ENCODE results near the gene SLC9B1.
A peak's percentile ranks its signal among the peaks of the same experiment; 100 is the strongest.
"Not testable (repeated sequence)": the region's sequence is repeated elsewhere in the genome, so short reads cannot be mapped to it uniquely, and the experiment has no call there.

SLC9B1 gene

DNA sequence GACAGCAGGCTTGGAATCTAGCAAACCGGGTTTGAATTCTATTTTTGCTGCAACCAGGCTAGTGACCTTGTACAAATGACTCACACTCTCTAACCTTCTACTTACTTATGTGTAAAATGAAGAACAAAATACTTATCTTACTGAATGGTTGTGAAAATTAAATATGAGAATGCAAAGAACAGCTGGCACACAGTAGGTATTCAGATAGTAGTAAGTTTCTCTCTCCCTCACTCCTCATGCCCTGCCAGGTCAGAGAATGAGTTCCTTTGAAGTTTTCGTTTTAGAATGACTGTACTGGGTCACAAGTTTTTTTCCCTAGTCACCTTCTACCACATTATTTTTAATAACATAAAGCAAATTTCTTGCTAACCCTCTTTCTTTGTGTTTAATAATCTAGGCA, 117.7 kb downstream of the SLC9B1 start:
- DNase-seq (ENCODE audit: insufficient read length), result no peak
- no peak for FAIRE-seq

GRCh38 chr4:102897610-102898009, 121.9 kb downstream of the SLC9B1 start:
- DNase-seq (ENCODE audit: insufficient read length); FAIRE-seq: not testable (repeated sequence)

More for the DNA sequence above, 117.7 kb downstream of the SLC9B1 start:
- no peak for TF ChIP-seq POLR2A (IDR thresholded peaks at IDR 0.05; ENCODE audit: low read depth, low read length)
- TF ChIP-seq POLR2AphosphoS5 (IDR thresholded peaks at IDR 0.05; ENCODE audit: low read depth, low read length), result no peak
- no peak for TF ChIP-seq TAF1 (IDR thresholded peaks at IDR 0.05; ENCODE audit: borderline replicate concordance, low read depth, low read length)

- not testable (repeated sequence) for FAIRE-seq; DNase-seq (ENCODE audit: insufficient read length)
Observed at GRCh38 chr4:102896547-102896946, 123.0 kb downstream of the SLC9B1 start.

DNA sequence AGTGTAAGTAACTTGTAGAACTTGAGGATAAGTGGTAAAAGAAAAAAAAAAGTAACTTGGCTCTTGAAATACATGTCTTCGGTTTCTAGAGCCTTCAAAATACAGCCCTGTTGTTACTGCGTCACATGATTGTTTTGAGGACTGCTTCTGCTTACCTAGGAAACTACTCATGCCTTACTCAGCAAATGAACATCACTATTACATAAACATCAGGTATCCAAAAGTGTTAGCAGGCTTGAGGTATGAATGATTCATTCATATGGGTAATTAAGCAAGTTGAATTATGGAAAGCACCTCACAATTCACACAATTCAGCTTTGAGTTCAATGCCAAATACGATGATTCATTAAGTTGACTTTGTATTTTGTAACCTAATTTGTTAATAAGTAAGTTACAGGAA, 129.6 kb downstream of the SLC9B1 start:
- FAIRE-seq; DNase-seq (ENCODE audit: insufficient read length): not testable (repeated sequence)

DNA sequence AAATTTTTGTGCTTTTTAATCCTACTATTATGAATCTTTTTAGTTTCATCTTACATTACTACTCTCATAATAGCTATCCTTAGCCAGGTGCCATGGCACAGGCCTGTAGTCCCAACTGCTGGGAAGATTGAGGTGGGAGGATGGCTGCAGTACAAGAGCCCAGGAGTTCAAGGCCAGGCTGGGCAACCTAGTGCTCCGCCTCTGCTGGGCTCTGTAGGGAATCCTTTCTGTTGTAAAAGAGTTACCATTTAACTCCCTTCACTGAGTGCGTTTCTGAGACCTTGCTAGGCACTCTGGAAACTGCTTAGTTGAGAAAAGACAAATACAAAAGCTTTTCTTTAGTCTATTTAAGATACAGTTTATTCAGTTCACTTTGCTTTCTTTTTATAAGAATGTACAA, 130.9 kb downstream of the SLC9B1 start:
- DNase-seq (ENCODE audit: insufficient read length); FAIRE-seq: not testable (repeated sequence)

DNA sequence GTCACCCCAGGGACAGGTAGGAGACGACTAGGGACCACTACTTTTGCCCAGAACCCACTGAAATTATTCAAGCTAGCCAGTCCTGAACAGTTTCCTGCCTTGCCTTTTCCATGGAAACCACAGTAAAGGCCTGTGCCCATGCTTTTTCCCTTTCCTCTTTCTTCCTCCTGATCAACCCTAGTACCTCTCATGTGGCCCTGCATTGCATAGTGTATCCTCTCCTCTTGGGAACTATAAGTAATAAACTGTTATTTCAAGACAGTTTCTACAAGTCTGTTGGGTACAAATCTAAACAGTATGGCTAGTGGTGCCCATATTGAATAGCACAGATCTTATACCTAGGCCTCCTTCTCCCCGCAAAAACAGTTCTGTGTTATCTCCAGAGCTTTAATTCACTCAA, 136.2 kb downstream of the SLC9B1 start:
- FAIRE-seq (no peak), DNase-seq (ENCODE audit: insufficient read length) (no peak)
- no peak for TF ChIP-seq POLR2A (IDR thresholded peaks at IDR 0.05; ENCODE audit: low read depth, low read length)
- no peak for TF ChIP-seq POLR2AphosphoS5 (IDR thresholded peaks at IDR 0.05; ENCODE audit: low read depth, low read length)
- TF ChIP-seq TAF1 (IDR thresholded peaks at IDR 0.05; ENCODE audit: borderline replicate concordance, low read depth, low read length), result no peak

GRCh38 chr4:102881343-102881742, 138.2 kb downstream of the SLC9B1 start:
- no peak for FAIRE-seq
- TF ChIP-seq POLR2AphosphoS5 (IDR thresholded peaks at IDR 0.05; ENCODE audit: low read depth, low read length) (no peak), POLR2A (IDR thresholded peaks at IDR 0.05; ENCODE audit: low read depth, low read length) (no peak), TAF1 (IDR thresholded peaks at IDR 0.05; ENCODE audit: borderline replicate concordance, low read depth, low read length) (no peak)
- DNase-seq (ENCODE audit: insufficient read length), result no peak

DNA sequence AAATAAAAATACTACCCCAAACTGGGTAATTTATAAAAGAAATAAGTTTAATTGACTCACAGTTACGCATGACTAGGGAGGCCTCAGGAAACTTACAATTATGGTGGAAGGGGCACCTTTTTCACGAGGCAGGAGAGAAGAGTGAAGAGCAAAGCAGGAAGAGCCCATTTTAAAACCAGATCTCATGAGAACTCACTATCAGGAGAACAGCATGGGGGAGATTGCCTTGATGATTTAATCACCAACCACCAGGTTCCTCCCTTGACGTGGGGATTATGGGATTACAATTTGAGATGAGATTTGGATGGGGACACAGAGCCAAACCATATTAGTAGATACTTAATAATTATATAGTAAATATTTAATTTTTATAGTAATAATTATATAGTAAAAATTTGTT, 140.6 kb downstream of the SLC9B1 start:
- TF ChIP-seq POLR2AphosphoS5 (IDR thresholded peaks at IDR 0.05; ENCODE audit: low read depth, low read length) (no peak), POLR2A (IDR thresholded peaks at IDR 0.05; ENCODE audit: low read depth, low read length) (no peak), TAF1 (IDR thresholded peaks at IDR 0.05; ENCODE audit: borderline replicate concordance, low read depth, low read length) (no peak)
- DNase-seq (ENCODE audit: insufficient read length) (no peak), FAIRE-seq (no peak)

GRCh38 chr4:102878349-102878748, 141.2 kb downstream of the SLC9B1 start:
- not testable (repeated sequence) for FAIRE-seq; DNase-seq (ENCODE audit: insufficient read length)

DNA sequence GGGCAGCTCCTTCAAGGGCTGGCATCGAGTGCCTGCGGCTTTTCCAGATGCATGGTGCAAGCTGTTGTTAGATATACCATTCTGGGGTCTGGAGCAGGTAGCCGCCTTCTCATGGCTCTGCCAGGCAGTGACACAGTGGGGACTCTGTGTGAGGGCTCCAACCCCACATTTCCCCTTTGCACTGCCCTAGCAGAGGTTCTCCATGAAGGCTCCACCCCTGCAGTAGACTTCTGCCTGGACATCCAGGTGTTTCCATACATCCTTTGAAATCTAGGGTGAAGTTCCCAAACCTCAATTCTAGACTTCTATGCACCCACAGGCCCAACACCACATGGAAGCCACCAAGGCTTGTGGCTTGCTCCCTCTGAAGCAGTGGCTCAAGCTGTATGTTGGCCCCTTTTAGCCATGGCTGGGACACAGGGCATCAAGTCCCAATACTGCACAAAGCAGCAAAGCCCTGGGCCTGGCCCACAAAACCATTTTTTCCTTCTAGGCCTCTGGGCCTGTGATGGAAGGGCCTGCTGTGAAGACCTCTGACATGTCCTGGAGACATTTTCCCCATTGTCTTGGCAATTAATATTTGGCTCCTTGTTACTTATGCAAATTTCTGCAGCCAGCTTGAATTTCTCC, 141.9 kb downstream of the SLC9B1 start:
- not testable (repeated sequence) for DNase-seq (ENCODE audit: insufficient read length); FAIRE-seq

DNA sequence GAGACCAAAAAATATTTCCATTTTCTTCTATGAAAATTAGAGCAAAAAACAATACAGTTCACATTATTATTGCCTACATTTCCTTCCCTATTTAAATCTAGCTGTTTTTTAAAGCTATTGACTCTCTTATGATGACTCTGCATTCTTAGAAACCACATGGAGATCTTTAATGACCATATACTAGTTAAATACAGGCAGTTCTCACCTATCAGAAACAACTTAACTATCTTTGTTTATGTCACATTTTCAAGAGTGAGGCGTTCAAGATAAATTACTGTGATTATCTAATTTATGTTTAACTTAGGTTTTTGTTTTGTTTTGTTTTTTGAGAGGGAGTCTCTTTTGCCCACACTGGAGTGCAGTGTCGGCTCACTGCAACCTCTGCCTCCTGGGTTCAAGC, 147.7 kb downstream of the SLC9B1 start:
- no peak for TF ChIP-seq POLR2A (IDR thresholded peaks at IDR 0.05; ENCODE audit: low read depth, low read length)
- FAIRE-seq (no peak), DNase-seq (ENCODE audit: insufficient read length) (no peak)

DNA sequence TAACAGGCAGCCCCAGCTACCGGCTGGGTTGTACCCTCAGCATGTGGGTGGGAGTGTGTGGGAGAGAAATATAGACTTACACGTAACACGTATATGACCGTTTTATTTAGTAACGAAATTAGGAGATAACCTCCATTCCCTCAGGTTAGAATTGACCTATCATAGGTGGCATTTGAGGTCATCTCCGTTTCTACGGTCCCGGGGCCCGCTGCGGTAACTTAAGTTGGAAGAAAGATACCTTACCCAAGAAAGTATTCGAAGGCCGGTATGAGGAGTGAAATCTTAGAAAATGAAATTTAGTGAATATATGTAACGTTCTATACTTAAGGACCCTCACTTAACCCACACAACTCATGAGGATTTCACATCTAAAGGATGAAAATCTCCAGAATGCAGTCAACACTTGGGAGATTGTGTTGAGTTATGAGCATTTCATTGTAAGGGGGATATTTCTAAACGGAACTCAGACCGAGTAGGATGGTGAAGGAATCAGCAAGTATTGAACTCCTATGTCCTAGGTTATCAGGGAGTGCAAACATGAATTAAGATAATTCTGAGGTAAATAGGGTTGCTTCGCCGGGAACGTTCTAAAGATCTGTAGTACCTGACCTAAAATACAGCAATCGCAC, 149.8 kb downstream of the SLC9B1 start:
- no peak for TF ChIP-seq TAF1 (IDR thresholded peaks at IDR 0.05; ENCODE audit: borderline replicate concordance, low read depth, low read length)
- no peak for TF ChIP-seq POLR2A (IDR thresholded peaks at IDR 0.05; ENCODE audit: low read depth, low read length)
- TF ChIP-seq POLR2AphosphoS5 (IDR thresholded peaks at IDR 0.05; ENCODE audit: low read depth, low read length), result no peak
- peak; percentile 74 for FAIRE-seq
- DNase-seq (ENCODE audit: insufficient read length), result no peak

DNA sequence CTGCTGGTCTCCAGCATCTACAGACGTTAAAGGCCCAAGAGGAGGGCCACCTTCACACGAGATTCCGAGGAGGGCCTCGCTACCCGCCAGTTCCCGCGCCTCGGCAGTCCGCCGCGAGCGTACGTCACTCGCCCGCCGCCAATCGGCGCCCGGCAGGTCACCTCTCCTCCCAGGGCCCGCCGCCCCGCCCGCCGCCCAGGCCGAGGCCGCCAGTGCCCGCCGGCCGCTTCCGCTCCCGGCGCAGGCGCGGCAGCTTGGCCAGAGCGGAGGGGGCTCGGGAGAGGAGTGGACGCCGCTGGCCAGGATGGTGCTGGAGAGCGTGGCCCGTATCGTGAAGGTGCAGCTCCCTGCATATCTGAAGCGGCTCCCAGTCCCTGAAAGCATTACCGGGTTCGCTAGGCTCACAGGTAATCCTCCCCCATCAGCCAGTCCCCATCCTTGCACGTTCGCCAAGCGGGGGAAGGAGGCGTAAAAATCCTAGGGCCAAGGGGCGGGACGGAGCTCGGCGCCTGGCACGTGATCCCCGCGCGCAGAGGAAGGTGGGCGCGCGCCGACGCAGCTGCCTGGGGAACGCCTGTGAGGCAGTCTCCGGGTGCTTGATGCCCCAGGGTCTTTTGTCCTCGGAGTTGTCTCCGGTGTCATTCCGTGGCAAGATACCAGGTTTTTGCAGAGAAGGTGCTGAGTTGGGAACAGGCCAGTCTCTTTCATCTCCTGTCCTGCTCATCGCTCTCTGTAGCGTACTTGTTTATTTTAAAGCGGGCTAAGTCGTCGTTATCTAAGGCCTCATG, 150.5 kb downstream of the SLC9B1 start, which contains the start of gene CISD2:
Gene CISD2 (plus strand): TSS at position 212 of the 788 bp plus-strand sequence. CDS start 93 bp downstream, at position 305.
- FAIRE-seq, result peak; percentile 98
- TF ChIP-seq POLR2AphosphoS5 (IDR thresholded peaks at IDR 0.05; ENCODE audit: low read depth, low read length), result peak; percentile 96
- peak; percentile 64 for TF ChIP-seq TAF1 (IDR thresholded peaks at IDR 0.05; ENCODE audit: borderline replicate concordance, low read depth, low read length)
- TF ChIP-seq POLR2A (IDR thresholded peaks at IDR 0.05; ENCODE audit: low read depth, low read length), result peak; percentile 92
- DNase-seq (ENCODE audit: insufficient read length), result peak; percentile 68

All from GM12892 (cell line).